ENCODE data around the gene PMEPA1.
"Not testable (repeated sequence)": the region's sequence is repeated elsewhere in the genome, so short reads cannot be mapped to it uniquely, and the experiment has no call there.

Gene PMEPA1

DNA sequence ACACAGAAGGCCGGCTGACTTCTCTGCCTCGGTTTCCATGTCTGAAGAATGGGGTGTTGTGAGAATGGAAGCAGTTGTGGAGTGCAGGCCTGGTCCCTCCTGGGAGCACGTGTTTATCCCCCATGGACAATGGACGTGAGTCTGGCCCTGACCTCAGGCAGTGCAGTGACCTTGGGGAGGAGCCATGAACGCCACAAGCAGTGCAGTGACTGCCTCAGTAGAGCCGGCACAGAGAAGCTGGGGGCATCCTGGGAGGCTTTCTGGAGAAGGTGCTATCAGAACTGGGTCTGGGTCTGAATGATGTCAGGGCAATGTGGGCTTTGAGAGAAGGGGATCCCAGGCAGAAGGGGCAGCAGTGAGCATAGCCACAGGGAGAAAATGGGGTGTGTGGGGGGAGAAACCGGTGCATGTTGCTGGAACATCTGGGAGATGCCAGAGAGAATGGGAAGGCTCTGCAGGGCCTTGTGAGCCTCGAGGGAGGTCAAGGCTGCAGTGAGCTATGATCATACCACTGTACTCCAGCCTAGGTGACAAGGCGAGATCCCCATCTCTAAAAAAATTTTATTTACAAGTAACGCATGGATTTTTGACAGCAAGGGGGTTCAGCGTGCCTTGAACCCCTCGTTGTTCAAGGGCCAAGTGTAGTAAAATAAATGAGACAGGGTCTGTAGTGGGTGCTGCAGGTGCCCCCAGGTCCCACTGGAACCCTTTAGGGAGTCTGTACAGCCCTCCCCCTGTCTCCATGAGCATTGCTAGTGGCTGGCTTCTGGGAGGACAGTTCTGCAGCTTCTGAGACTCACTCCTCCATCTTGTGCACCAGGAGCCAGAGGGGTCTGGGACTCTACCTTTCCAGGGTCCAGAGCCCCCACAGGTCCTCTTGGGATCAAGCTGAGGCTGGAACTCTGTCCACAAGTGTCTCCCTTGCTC lies 62.5 kb downstream of the PMEPA1 start:
- DNase-seq, result no peak

DNA sequence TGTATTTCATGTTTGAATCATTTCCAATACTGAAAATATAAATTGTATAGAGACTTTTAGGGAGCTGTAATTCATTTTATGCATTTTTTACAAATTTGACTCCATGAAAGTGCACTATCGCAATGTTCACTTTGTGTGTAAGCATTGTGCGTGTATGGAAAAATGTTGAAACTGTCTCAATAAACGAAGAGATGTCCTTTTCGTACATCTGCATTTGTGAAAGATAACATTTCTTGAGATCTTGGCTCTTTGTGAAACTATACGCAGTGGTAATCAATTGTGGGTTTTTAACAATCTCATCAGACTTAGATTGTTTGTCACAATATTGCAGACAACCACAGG lies 70.9 kb downstream of the PMEPA1 start:
- no peak for DNase-seq

DNA sequence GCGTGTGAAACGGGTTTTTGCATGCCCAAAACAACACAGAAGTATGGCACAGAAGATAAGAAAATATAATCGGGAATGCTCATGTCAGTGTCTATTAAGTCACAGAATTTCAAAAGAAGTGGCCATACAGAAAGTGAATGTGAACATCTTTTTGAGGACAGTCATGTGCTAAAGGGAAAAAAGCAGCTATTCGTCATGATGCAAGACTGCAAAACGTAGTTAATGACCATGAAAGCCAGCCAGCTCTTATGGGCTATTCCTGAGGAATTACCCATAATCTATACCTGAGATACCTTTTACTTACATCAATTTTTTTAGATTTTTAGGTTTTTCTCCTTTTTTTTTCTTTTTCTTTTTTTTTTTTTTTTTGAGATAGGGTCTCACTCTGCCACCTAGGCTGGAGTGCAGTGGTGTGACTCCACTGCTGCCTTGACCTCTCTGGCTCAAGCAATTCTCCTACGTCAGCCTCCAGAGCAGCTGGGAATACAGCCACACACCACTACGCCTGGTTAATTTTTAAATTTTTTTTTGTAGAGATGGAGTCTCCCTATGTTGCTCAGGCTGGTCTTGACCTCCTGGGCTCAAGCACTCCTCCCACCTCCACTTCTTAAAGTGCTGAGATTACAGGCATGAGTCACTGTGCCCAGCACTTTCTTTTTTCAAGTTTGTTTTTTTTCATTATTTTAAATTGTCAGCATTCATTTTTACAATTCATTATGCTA lies 71.5 kb downstream of the PMEPA1 start:
- no peak for DNase-seq

DNA sequence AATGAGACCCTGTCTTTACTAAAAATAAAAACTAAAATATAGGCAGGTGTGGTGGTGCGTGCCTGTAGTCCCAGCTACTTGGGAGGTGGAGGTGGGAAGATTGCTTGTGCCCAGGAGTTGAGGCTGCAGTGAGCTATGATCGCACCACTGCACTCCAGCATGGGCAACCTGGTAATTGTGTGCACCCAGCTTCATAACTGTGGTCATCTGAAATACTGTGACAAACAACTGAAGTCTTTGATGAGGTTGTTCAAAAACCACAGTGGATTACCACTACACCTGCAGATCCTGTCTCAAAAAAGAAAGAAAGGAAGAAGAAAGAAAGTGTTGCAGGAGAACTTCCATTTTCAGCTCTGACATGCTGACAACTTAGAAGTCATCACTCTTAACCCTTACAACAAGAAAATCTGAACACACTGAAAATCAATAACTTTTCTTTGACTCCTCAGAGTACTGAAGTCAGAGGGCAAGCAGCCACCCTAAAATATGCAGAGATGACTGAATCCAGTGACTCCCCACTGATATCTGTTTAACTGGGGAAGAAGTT lies 75.8 kb downstream of the PMEPA1 start:
- no peak for DNase-seq

DNA sequence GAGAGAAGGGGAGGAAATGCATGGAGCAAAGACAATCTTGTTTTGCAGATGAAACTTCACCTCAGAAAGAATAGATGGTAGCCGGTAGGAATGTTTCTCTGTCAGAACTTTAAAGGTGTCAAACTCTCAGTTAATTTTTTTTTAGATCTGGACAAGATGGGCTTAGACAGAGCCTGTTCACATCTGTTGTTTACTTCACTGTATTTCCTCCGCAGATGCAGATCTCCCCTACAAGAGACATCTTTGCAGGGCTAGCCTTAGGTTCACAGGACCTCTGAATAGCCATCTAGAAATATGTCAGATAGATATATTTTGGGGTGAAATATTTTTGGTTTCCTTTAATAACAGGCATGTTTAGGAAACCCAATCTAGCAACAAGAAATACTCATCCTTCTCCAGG lies 77.5 kb downstream of the PMEPA1 start:
- DNase-seq, result no peak

DNA sequence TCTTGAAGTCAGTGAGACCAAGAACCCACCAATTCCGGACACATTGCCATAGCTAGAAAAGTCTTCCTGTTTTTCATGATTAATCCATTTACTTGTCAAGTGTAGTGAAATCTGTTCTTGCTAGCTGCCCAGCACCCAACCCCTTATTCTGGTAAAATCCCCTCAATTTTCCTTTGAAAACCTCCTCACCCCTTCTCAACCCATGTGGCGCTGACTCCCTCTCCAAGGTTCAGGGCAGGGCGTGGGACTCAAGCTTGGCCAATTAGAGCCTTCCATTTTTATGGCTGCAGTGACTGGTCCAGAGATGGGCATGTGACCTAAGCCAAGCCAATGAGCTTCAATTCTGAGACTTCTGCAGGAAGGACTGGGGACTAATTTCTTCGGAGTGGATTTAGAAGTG lies 79.8 kb downstream of the PMEPA1 start:
- DNase-seq, result no peak

DNA sequence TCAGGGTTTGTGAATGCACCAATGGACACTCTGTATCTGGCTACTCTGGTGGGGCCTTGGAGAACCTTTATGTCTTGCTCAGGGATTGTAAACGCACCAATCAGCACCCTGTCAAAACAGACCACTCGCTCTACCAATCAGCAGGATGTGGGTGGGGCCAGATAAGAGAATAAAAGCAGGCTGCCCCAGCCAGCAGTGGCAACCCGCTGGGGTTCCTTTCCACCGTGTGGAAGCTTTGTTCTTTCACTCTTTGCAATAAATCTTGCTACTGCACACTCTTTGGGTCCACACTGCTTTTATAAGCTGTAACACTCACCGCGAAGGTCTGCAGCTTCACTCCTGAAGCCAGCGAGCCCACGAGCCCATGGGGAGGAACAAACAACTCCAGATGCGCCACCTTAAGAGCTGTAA lies 80.3 kb downstream of the PMEPA1 start:
- not testable (repeated sequence) for DNase-seq

DNA sequence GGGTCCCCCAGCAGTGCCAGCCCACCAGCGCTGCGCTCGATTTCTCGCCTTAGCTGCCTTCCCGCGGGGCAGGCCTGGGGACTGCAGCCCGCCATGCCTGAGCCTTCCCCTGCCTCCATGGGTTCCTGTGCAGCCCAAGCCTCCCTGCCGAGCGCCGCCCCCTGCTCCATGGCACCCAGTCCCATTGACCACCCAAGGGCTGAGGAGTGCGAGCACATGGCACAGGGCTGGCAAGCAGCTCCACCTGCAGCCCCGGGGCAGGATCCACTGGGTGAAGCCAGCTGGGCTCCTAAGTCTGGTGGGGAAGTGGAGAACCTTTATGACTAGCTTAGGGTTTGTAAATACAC lies 80.9 kb downstream of the PMEPA1 start:
- not testable (repeated sequence) for DNase-seq

DNA sequence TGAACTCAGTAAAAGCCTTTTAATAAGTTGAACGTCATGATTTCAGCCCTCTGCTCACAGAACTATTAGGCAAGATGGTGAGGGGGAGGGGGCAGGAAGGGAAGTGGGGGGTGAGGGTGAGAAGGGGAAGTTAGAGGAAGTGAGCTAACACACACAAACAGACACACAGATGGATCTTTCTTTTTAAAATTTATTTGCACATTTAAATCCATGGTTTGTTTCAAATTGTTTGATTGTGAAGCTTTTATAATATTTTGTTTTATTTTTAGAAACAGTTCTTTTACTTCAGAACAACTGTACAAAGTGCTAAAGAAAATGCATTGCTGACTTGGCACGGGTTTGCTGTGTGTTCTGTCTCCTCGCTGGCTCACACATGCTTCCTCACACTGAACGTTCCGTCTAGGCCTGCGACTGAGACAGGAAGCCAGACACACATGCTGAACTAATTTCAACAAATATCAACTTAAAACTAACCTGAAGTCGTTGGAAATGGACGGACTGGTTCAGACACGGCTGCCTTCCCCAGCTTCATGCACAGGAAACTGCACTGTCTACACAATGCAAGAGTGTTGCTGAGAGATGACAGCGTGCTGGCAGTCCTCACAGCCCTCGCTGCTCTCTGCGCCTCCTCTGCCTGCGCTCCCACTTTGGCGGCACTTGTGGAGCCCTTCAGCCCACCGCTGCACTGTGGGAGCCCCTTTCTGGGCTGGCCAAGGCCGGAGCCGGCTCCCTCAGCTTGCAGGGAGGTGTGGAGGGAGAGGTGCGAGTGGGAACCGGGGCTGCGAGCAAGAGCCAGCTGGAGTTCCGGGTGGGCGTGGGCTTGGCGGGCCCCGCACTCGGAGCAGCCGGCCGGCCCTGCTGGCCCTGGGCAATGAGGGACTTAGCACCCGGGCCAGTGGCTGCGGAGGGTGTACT lies 81.5 kb downstream of the PMEPA1 start:
- DNase-seq, result no peak

DNA sequence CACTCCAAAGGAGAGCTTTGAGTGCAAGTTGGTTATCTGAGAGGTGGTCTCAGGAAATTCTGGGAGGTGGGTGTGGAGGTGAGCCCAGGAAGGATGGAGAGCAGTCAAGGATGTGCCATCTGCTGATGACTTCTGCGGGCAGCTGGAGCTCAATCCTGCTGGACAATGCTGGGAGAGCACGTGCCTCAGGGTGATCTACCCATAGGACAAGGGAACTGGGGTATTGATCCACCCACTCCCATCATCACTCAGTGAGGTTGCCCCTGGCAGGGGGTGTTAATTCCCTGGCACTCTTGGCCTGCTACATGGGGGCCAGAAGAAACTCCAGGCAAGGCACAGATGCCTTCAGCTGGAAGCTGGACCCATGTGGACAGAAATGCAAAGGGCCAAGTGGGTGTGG lies 82.5 kb downstream of the PMEPA1 start:
- no peak for DNase-seq

DNA sequence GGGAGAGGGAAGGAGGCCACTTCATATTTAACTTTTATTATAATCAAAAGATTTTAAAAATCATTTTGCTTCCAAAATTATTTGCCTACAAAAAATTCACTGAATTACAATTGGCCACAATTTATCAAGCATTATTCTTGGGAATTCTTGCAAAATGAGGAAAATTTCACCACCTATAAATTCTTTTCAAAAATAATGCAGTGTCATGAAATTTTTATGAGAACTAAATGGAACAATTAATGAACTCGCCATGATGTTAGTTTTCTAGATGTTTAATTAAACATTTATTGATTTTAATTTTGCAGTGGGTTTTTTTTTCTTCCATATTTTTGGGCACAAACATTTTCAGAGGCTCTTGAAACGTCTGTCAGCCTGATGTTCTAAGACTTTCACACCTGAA lies 83.8 kb downstream of the PMEPA1 start:
- DNase-seq, result no peak

DNA sequence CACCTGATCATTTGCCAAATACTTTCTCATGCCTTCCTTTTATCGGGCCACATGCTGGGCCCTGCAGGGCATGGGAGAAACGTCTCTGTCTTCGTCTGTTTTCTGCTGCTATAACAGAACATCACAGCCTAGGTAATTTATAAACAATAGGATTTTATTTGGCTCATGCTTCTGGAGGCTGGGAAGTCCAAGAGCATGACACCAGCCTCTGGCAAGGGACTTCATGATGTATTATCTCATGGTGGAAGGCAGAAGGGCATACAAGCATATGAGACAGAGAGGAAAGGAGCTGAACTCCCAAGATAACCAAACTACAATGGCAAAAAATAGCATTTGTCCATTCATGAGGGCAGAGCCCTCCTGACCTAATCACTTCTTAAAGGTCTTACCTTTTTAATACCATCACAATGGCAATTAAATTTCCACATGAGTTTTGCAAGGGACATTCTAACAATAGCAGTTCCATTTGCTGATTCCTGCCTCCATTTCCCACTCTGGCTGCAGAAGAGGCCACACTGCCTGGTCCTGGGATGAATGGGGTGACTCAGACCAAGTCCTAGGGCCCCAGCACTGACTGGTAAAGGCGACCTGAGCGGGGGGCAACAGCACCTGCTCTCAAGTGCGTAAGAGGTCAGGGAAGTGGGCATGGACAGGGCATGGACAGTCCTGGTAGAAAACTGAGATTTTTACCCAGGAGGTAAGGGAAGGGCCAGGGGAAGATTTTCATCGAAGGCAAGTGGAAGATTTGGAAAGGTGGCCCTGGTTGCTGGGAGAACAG lies 84.4 kb downstream of the PMEPA1 start:
- DNase-seq, result no peak

DNA sequence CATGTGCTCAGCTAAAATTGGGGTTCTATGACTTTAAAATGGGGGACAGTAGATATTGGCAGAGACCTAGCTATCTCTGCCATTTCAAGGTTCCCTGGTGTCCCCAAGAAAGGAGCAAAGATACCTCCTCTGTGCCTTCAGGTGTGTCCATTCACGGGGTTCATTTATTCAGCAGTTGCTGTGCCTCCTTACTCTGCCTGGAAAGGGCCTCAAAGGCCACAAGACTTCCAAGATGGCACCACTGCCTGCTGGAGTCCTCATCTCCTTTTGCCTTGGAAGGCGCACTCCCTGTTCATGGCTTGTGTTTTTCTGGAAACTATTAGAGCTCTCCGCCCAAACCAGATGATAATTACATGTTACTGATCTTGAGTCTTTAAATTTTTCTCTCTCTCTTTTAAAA lies 85.7 kb downstream of the PMEPA1 start:
- no peak for DNase-seq

DNA sequence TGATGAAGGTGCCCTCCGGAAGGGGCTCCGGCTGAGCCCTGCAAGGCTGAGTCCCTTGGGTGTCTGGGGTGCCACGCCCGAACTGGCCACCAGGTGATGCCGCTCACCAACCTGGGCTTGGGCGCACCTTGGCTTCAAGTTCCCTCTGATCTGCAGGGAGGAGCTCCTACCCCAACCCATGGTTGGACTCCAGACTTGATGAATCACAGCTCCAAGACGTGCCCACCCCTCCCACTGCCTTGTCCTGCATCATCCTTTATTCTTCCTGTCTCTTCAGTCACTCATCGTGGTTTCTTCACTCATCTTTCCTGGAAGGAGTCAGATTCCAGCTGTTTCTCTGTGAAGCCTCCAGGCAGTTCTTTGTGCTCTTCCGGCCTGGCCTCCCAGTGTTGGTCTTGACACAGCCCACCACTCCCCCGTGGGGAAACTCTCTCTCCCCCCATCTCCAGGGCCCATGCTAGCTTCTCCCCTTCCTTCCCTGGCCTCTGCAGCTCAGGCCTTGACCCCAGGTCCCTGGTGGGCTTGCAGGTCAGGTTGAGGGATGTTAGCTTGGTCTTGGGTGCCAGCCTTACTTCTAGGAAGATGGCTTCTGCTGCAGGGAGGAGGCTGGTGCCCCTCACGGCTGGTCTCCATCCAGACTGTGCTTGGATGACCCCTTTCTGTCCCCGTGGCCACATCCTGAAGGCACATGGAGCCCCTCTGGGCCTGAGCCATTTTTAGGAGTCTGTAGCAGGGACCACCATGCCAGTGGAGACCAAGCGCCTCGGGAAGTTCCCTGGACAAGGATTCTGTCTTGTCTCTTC lies 87.0 kb downstream of the PMEPA1 start:
- DNase-seq, result peak; percentile 22

DNA sequence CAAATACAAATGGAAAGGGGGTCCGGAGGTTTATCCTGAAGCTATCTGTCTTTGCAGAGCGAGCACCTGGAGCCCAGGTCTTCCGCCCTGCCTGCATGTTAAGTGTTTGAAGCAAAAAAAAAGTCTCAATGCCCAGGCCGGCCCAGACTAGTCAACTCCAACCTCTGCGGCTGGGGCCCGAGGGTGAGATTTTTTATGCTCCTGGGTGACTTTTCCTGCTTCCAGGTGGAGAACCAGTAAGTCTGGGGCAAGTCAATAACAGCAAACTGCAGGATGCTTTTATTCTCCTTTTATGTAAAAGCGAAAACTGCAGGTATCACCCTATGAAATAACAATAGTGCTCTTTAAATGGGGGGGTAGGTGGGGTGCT lies 87.6 kb downstream of the PMEPA1 start:
- DNase-seq, result no peak

DNA sequence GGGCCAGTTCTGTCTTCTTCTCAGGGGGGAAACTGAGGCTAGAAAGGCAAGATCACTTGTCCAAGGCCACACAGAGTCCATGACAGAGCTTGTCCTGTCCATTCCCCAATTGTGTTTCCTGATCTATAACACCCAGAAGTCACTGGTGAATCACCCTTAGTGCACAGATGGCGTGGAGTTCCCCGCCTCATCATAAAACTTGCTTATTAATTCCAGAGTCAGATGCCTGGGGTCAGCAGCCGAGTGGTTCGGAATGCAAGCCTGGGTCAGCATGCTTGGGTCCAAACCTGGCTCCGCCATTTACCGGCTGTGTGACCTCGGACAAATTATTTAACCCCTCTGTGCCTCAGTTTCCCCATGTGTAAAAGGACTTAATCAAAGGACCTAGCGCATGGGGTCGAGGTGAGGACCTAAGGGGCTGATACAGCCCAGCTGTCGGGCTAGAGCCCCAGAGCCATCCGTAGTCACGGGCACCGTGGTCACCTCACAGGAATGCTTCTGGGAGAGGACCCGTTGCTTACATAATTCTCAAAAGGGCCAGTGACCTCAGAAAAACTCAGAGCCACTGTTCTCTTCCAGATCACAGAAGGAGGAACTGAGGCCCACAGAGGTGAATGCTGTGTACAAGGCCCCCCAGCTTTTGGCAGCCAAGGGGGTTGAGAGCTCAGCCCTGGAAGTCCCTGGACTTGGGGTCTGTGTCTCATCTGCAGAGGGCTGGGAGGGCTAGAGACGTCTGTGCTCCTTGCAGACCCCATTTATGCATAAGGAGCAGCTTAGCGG lies 88.2 kb downstream of the PMEPA1 start:
- DNase-seq, result no peak

DNA sequence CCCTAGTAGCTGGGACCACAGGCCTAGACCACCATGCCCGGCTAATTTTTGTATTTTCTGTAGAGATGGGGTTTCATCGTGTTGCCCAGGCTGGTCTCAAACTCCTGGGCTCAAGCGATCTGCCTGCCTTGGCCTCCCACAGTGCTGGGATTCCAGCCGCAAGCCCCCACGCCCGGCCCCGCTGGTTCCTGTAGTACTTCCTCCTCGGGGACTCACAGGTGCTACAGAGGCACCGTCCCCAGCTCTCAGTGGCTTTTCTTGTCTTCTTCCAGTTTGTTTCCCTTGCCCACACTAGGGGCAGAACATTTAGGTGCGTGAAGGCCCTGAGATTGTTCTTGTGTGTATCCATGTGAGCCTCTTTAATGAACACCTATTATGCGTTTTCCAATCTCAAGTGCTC lies 88.8 kb downstream of the PMEPA1 start:
- DNase-seq, result no peak

DNA sequence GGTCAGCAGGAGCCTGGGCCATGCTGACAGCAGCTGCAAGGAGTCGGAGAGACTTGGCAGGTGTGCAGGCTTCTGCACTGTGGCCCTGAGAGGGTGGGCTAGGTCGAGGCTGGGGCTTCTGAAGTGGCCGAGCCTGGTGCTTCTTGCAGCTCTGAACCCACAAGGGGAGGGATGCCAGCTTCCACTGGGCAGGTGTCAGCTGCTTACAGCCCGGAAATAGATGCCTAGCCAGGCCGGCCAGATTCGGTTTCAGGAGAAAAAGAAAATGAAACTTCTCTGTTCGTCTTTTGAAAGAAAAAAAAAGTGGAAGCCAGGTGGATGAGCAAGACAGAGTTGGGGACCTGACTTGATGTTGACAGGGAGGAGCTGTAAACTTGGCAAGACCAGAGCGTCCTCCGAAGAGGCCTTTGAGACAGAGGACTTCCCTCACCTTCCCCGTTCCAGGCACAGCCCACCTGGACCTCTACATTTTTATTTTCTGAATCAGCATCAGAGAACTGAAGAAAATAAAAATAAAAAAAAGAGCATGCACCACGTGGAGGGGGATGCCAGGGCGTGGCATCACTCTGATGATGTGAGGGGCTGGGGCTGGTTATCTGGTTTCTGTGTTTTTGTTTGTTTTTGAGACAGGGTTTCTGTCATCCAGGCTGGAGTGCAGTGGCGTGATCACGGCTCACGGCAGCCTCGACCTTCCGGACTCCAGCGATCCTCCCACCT lies 89.4 kb downstream of the PMEPA1 start, which contains the start of gene ZBP1:
Gene ZBP1, minus strand, starts transcription at position 153 of the 717 bp plus-strand sequence. Its CDS starts 131 bp downstream, at position 22.
- no peak for DNase-seq

DNA sequence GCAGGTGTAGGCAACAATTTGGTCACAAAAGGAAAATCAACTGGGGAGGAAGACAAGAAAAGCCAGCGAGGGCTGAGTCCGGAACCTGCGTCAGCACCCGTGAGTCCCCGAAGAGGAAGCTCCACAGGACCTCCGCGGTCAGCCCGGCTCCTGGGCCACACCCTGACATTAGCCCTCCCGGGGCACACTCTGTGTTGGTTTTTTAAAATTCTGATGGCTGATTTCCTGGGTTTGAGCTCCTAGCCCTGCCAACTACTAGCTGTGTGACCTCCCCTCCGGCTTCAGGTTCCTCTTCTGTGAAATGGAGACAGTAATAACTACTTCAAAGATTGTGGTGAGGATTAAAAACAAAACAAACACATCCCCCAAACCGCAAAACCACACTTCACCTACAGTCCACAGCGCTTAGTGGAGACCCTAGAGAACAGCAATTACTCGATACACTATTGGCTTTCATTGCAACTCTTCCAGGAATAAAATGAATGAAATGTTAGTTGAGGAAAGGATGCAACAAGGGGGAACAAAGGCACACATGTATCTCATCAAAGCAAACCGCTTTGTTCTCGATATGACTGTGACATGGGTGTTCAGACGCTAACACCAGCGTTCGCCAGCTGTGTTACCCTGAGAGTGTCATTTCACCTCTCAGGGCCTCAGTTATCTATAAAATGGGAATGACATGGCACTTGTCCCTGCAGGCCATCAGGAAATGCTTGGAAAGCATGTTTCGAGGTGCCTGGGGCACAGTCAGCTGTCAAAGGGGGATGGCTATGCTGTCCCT lies 90.6 kb downstream of the PMEPA1 start:
- no peak for DNase-seq

Data from NCI-H1694 treated with DMSO at 0.1 percent for 48 hours (cell line).